HG03342 (cell line): ENCODE results near the gene GLRA1.
"Not testable (repeated sequence)": the region's sequence is repeated elsewhere in the genome, so short reads cannot be mapped to it uniquely, and the experiment has no call there.

ENCODE experiments used
- ATAC-seq: cut with Tn5 transposase; IDR thresholded peaks from one replicate; pipeline ENCODE4 v1.9.1; 2021; ENCODE audit warnings: mild to moderate bottlenecking, moderate library complexity; ENCODE audit not compliant: unreplicated experiment

GLRA1 gene

DNA sequence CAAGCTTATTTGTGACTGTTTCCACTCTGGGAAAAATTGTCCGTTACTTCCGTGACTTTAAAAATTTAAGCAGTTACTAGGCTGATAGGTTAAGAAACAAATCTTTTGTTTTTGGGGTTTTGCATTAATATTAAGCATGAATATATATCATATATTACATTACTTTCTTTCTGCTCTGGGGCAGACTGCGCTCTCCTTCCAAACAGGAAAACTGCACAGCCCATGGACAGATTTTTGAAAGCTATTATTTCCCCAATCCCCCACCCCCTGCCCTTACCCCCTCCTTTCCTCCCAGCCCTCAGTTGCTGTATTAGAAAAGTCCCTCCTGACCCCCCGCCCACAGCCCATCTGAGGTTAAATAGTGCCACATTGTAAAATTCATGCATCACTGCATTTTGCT lies 102.5 kb downstream of the GLRA1 start:
- ATAC-seq, result no peak

DNA sequence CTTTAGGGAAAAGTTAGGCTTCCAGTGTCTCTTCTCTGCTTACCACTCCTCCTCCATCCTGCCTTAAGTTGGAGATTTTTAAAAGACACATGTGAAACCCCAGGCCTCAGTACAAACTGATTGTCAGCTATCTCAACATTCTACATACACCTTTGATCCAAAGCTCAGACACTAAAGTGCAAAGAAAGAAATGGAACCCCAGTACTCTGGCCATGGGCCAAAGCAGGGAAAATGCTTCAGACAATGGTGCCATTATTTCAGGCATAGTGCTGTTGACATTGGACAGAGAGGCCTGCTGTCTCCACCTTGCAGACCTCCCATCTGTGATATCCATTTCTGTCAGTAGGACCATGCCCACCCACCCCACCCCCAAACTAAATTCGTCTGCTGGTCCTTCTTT lies 103.7 kb downstream of the GLRA1 start:
- no peak for ATAC-seq

DNA sequence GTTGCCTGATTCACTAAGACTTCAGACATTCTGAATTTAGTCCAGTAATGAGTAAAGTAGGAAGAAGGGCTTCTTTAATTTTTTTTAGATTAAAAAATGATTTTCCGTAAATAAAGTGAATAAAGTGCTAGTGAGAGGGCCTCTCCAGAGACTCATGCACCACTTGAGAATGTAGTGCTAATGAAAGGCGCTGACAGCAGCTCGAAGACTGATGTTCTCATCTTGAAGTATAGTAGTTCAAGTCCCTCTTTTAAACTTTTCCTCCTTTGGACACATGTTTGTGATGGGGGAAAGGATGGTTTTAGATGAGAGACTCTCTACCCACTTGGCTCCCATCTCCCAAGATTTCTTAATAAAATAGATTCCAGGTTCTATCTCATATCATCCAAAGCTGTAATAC lies 104.4 kb downstream of the GLRA1 start:
- ATAC-seq, result no peak

DNA sequence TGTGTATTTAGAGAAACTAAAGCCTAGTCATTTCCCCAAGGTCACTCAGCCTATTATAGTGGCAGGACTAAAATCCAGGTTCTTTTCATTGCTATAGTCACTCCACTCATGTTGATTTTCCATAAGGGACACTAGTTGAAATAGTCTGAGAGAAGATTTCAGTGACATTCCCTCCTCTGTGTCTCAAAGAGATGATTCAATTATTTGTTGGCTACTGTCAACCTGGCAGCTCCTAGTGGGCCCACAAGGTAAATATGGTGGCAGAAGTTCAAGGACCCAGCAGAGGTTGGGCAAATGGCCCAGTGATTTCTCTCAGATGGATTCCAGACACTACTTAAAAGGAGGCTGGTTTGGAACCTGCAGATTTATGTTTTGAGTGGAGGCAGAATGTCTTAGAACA lies 104.8 kb downstream of the GLRA1 start:
- ATAC-seq, result no peak

DNA sequence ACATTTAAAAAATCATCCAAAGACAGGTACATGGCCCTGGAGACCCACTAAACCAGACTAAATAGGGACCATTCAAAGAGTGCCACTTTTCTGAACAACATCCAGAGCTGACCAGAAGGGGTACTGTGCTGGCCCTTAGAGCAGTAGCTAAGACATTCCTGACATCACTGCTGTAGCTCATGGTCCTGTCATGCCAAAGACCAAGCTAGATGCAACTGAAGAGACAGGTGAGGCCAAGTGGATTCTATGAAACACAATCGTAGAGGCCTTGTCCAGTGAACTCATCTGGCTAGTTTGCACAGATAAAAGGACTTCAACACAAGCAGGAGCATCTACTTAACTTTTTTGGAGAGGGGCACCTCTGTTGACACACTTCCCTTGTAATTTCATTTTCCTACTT lies 109.6 kb downstream of the GLRA1 start:
- ATAC-seq, result no peak

DNA sequence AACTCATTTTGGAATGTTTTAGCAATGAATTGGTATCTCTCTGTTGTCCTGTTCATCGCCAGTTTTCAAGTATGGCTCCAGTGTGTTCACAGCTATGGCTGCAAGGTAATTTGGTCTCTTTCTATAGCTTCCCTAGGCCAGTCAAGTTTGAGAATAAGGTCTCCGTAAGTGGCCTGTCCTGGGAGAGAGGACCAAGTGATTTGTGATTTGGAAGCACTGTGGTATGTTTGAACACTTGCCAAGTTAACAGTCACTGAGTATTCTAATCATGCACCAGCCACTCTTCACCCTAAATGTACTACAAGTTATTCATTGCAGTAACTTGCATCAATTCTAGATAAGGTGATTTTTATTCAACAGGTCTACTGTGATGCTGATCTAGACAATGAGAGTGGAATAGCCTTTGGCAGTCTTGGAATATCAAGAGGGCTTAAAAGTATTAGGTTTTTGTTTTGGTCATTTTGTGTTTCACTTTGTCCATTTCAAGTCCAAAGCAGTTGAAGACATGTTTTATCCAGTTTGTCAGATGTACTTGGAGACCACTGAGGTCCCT lies 111.8 kb downstream of the GLRA1 start:
- ATAC-seq, result no peak

DNA sequence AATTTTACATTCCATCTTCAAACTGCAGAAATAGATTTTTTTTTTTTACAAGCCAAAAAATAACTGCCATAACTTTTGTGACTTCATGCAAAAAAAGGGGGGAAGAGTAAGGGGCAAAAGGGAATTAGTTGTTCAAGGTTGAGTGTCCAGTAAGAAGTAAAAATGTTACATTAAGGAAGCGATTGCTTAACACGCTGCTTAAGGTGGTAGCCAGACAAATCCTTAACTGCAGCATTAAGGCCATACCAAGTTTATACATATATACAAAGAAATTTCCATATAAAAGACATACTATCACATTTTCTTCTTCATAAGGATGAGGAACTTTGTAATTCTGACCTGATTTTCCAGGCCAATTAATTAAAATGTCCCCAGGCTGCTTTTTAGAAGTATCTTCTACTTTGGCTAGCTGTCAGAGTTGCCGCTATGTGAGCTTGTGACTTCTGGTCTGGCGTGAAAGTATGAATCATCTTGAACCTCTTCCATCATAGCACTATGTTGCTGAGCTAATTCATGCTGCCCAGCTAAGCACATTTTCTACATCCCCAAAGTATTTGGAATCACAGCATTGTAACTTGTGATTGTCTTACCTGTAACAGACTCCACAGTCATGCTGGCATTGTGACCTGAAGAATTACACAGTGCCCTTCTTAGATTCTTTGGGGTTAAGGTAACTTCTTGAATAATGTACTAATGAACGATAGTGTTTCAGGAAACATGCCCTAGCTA lies 112.9 kb downstream of the GLRA1 start:
- ATAC-seq, result no peak

DNA sequence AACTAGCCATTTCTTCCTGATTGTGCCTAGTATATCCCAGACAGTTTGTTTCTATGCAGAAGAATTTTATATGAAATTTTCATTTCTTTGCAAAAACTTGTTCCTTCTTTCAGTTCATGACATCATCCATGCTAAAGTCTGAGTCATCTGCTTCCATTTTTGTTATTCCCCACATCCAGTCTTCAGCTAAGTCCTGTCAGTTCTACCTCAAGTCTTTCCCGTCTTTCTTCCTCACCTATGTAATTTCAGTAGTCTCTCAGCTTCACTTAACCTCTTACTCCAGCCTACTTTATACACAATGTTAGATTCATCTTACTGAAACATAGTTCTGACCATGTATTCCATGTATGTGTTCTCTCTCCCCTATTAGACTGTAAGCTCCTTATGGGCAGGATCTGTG lies 113.8 kb downstream of the GLRA1 start:
- ATAC-seq, result no peak

DNA sequence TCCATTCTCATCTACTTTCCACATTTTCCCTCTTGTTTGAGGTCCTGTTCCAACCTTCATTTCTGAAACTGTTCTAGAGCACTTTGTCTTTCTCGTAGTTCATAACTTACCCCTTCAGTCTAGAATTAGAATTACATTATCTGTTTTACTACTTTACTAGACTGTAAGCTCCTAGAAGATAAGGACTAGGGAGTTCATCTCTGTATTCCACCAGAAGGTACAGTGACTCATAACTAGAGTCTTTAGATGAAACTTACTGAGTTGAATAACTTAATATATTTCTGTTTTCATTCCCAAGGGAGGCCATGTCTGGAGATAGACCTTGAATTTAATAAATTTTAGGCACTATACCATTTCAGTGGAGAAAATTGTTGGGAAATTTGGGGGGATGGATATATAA lies 114.2 kb downstream of the GLRA1 start:
- no peak for ATAC-seq

DNA sequence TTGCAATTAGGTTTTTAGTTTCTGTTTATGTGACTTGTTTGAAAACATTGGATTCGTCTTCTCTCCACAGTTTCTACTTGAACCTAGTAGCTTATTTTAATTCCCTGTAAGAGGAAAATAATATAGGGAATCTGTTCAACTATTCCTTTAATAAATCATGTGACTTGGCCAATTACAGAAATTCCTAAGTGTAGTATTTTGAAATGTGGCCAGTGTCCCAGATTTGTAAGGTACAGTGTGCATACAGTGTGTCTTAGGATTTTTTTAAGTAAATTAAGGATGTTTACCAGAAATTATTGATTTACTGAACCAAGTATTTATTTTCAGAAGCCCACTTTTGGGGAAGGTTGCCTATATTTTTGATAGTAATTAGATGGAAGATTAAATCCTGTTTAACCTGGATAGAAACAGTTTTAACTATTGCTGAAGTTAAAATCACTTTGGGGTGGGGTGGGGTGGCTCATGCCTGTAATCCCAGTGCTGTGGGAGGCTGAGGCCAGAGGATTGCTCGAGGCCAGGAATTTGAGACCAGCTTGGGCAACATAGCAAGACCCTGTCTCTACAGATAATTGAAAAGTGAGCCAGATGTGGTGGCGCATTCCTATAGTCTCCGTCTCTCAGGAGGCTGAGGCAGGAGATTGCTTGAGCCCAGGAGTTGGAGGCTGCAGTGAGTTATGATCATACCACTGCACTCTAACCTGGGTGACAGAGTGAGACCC lies 116.0 kb downstream of the GLRA1 start:
- ATAC-seq, result no peak

DNA sequence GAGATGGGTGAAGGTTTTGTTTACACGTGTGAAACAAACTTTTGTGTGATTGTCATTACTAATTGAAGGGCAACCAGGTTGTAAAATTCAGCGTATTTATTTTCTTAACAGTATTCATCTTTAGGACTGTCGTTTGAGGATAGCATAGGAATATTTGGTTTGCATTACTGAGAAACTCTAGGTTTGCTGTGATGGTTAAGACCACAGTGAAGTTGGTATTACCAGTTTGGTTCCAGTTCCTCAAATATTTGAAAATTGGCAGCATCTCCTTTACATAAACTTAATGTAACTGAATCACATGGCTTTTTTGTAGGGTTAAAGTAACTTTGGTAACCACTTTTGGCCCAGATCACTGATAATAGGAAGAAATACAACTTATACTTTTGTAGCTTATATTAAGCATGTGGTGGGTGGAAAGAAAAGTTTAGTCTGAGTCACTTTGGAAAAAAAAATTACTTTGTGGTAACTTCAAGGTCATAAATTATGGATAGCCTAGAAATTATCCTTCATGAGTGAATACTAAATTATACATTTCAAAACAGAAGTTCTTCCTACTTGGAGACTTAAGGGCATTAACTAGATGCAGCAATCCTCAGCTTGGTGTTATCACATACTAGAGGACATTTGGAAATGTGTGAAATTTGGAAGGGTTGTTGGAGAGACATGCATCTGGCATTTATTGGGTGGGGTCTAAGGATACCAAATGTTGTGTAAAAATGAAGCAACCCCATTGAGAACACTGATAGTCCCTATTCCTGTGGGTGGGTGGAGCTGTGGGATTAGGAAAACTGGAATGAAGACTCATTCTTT lies 119.0 kb downstream of the GLRA1 start:
- no peak for ATAC-seq

DNA sequence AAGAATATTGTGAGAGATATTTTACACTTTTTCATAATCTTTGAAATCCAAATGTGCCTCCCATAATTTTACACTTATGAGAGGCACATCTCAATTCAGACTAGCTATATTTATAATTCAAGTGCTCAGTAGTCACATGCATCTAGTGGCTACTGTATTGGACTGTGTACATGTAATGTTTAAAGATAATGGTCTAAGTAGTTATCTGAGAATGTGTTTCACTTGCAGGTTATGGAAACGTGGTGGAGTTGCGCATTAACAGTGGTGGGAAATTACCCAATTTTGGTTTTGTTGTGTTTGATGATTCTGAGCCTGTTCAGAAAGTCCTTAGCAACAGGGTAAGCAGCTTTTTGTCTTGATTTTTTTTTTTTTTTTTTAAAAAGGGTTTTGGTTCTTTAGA lies 124.1 kb downstream of the GLRA1 start:
- ATAC-seq, result no peak

DNA sequence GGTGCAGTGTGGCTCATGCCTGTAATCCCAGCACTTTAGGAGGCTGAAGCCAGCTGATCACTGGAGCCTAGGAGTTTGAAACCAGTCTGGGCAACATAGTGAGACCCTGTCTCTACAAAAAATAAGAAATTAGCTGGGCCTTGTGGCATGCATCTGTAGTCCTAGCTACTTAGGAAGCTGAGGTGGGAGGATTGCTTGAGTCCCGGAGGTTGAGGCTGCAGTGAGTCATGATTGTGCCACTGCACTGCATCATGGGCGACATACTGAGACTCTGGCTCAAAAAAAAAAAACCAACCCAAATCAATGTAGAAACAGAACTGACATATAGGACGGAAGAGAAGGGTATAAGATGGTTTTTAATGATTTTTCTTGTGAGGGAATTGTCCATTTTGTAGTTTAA lies 125.2 kb downstream of the GLRA1 start:
- no peak for ATAC-seq

DNA sequence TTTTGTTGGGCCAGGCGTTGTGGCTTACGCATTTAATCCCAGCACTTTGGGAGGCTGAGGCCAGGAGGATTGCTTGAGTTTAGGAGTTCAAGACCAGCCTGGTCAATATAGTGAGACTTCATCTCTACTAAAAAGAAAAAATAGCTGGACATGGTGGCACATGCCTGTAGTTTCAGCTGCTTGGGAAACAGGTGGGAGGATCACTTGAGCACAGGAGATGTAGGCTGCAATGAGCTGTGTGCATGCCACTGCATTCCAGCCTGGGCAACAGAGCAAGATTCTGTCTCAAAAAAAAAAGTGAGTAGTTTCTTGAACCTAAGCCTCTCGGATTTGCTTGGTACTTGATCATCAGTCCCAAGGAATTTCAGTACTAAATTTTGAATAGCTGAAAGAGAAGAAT lies 126.0 kb downstream of the GLRA1 start:
- no peak for ATAC-seq

DNA sequence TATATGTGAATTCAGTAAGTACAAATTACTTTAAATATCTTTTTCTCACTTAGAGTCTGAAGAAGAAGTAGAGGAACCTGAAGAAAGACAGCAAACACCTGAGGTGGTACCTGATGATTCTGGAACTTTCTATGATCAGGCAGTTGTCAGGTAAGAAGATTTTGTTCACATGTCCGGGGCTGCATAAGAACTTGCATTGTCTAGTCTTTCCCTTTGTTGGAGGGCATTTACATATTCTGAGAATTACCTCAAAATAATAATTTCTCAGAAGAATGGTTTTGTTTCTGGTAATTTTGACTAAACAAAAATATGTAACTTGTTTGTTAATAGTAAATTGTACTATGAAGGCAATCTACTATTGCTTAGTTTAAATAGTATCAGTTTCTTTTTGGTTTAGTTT lies 129.2 kb downstream of the GLRA1 start:
- no peak for ATAC-seq

DNA sequence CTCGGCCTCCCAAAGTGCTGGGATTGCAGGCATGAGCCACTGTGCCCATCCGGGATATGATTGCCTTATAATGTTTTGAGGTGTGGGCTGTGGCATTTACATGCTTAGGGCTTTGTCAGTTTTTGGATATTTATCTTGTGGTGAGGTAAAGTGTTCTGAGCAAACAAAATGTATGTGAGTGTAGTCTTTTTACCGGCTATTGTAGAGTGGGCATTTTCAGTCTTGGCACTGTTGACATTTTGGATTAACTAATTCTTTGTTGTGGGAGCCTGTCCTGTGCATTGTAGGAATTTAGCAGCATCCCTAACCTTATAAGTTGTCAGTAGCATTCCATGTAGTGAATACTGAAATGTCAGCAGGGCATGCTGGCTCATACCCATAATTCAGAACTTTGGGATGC lies 131.3 kb downstream of the GLRA1 start:
- ATAC-seq, result no peak

DNA sequence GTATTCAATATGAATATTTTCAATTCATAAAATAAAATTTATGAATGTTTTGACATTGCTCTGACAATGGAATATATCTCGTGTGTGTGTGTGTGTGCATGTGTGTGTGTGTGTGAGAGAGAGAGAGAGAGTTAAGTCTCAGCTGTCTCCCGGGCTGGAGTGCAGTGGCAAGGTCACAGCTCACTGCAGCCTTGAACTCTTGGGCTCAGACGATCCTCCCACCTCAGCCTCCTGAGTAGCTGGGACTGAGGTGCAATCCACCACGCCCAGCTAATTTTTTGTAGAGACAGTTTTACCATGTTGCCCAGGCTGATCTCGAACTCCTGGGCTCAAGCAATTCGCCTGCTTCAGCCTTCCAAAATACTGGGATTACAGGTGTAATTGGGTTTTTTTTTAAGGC lies 136.8 kb downstream of the GLRA1 start:
- ATAC-seq, result no peak

DNA sequence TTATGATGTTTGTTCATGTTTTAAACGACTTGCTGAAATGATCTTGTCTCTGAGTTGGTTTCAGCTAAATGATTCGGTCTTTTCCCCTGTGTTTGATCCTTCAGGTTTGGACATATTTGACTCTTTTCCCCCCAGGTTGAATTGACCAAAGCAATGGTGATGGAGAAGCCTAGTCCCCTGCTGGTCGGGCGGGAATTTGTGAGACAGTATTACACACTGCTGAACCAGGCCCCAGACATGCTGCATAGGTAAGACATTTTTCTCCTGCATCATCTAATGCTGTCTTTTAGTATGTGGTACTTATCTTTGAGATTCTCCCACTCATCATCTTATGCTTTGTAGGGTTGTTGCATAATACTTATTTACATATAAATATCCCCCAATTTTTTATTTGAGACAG lies 138.2 kb downstream of the GLRA1 start:
- no peak for ATAC-seq

DNA sequence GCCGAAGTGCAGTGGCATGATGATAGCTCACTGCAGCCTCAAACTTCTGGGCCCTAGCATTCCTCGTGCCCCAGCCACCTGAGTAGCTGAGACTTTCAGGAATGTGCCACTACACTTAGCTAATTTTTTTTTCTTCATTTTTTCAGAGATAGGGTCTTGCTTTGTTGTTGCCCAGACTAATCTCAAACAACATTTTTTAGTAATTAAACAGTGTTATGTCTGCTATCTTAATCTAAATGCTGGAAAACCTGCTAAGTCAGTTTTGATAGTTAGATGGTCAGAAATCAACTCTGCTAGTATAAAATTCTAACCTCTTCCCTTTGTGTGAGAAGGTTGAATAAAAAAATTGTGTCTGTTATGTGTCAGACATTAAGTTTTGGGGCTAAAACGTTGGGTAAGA lies 140.5 kb downstream of the GLRA1 start:
- no peak for ATAC-seq

DNA sequence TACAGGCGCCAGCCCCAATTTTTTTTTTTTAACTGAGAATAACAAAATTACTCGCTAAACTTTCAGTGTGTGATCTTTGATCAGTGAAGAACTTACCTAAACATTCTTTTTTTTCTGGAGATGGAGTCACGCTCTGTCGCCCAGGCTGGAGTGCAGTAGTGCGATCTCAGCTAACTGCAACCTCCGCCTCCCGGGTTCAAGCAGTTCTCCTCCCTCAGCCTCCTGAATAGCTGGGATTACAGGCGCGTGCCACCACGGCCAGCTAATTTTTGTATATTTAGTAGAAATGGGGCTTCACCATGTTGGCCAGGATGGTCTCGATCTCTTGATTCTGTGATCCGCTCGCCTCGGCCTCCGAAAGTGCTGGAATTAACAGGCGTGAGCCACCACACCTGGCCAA lies 141.0 kb downstream of the GLRA1 start:
- not testable (repeated sequence) for ATAC-seq

DNA sequence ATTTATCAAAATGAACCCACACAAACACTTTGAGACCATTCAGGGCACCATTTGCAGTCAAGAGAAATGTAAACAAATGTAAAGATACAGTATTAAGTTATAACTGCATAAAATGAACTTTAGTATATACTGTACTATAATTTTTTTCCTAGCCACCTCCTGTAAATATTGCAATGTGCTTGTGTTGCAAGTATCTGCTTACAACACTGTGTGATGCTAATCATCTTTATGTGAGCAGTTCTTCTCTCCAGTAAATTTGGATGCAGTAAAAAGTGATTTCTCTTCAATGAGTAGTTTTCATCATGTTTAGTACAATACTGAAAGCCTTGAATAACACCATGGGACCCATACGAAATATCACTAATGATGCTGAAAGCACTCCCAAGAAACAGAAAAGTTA lies 143.4 kb downstream of the GLRA1 start:
- ATAC-seq, result no peak

DNA sequence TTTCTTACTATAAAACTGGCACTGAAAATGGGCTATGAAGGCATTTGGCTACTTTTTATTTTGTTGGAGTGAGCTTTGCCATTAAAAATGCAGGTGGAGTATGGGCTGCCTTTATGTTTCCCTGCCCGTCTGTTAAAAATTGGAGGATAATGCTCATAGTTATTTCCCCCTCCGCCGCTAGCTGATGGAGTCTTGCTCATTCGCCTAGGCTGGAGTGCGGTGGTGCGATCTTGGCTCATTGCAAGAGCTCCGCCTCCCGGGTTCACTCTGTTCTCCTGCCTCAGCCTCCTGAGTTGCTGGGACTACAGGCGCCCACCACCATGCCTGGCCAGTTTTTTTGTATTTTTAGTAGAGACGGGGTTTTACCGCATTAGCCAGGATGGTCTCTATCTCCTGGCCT lies 144.3 kb downstream of the GLRA1 start:
- ATAC-seq, result no peak
